GM19438 (cell line): ENCODE data around the gene GCNT3.
"Not testable (repeated sequence)": the region's sequence is repeated elsewhere in the genome, so short reads cannot be mapped to it uniquely, and the experiment has no call there.

Source experiments
- ATAC-seq: cut with Tn5 transposase; IDR thresholded peaks from one replicate; pipeline ENCODE4 v1.9.1; 2021; ENCODE audit warnings: low read depth; ENCODE audit not compliant: unreplicated experiment

The GCNT3 gene

GRCh38 chr15:59615661-59616060 is 4.1 kb downstream of the GCNT3 start:
- no peak for ATAC-seq

- ATAC-seq: no peak
These were observed 4.8 kb downstream of the GCNT3 start for GRCh38 chr15:59616379-59616778.

DNA sequence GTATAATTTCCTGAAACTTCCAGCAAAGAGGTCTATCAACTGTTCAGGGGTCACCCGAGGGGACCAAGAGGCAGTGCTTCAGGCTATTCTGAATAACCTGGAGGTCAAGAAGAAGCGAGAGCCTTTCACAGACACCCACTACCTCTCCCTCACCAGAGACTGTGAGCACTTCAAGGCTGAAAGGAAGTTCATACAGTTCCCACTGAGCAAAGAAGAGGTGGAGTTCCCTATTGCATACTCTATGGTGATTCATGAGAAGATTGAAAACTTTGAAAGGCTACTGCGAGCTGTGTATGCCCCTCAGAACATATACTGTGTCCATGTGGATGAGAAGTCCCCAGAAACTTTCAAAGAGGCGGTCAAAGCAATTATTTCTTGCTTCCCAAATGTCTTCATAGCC is 6.8 kb downstream of the GCNT3 start:
- no peak for ATAC-seq

GRCh38 chr15:59622289-59622688 is 10.7 kb downstream of the GCNT3 start:
- ATAC-seq: no peak

DNA sequence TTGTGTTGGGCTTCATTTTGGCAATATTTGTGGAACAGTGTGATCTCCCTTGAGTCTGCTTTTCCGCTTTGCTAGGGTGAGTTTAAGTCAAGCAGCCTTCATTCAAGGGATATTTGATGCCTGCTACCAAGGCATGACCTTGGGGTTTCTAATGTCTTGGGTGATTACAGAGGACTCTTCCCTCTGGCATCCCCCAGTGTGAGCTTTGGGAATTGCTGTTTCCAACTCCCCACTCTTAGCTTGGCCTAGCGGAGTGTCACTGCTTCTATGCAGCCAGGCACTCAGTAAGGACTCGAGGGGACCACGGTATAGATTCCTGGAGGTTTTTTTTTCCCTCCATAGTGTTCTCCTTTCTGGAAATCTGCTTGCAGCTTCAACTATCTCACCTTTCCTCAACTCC is 21.1 kb downstream of the GCNT3 start:
- ATAC-seq: no peak

DNA sequence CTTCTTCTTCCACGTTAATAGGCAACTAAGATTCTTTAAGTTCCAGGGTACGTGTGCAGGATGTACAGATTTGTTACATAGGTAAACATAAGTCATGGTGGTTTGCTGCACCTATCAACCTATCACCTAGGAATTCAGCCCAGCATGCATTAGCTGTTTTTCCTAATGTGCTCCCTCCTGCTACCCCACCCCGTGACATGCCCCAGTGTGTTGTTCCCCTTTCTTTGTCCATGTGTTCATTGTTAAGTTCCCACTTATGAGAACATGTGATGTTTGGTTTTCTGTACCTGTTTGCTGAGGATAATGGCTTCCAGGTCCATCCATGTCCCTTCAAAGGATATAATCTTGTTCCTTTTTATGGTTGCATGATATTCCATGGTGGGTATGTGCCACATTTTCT is 24.6 kb downstream of the GCNT3 start:
- no peak for ATAC-seq

DNA sequence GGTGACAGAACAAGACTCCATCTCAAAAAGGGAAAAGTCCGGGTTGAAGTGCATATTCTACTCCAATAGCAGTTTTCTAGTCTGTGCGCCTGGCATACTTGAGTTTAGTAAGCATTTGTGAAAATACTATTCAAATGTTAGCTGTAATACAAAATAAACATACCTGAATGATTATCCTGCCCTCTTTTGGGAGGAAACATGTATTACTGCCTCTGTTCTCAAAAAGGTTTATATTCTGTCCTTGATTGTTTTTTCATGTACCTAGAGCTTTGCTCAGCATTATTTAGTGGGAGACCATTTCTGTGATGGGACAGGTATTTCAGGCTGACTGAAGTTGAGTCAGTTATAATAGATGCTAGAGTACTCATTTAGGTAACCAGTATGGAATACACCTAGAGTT is 25.9 kb downstream of the GCNT3 start:
- not testable (repeated sequence) for ATAC-seq

DNA sequence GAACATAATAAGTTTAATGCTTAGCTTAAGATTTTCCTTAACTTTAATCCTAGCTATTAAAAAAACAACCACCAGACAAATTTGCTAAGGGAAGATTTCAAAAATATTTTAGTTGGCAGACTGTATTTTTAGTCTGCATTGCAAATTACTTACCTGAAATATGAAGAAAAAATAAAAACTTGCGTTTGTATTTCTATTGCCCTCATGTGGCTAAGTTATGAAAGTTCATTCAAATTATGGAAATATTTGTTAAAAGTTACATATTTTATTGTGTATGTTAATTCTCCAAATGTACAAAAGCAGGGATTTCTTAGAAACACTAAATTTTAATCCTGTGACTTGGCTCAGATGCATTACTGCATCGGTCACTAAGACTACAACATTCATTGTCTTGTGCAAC is 30.8 kb downstream of the GCNT3 start:
- no peak for ATAC-seq

- no peak for ATAC-seq
These were observed 33.2 kb downstream of the GCNT3 start for GRCh38 chr15:59644756-59645155.

- ATAC-seq: not testable (repeated sequence)
These were observed 34.2 kb downstream of the GCNT3 start for GRCh38 chr15:59645812-59646211.

DNA sequence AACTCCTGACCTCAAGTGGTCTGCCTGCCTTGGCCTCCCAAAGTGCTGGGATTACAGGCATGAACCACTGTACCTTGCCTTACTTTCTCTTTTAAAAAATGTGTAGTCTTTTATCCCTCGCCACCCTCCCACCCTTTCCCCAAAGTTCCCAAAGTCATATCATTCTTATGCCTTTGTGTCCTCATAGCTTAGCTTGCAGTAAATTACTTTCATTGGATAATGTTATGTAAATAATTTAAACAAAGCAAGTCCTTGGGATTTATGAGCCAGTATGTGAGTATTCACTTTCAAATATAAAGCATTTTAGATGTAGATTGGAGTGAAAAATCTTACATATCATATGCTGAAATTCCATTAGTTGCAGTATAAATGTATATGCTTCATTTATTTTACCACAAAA is 34.7 kb downstream of the GCNT3 start:
- ATAC-seq: no peak

- ATAC-seq: no peak
These were observed 35.5 kb downstream of the GCNT3 start for GRCh38 chr15:59647085-59647484.

GRCh38 chr15:59649603-59650002 is 38.0 kb downstream of the GCNT3 start:
- no peak for ATAC-seq

DNA sequence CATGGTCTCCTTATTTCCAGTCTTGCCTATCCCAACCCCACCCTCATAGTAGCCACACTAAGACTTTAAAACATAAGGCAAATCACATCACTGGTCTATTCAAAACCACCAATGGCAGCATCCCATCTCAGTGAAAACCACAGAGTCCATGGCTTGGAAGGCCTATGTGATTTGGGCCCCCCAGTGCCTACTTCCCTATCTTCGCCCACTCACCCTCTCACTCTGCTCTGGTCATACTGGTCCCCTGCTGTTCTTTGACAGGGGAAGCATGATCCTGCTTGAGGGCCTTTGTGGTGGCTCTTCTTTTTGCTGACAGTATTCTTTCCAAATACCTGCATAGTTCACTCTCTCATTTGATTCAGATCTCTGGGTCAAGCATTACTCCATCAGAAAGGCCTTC is 42.5 kb downstream of the GCNT3 start:
- ATAC-seq: no peak

DNA sequence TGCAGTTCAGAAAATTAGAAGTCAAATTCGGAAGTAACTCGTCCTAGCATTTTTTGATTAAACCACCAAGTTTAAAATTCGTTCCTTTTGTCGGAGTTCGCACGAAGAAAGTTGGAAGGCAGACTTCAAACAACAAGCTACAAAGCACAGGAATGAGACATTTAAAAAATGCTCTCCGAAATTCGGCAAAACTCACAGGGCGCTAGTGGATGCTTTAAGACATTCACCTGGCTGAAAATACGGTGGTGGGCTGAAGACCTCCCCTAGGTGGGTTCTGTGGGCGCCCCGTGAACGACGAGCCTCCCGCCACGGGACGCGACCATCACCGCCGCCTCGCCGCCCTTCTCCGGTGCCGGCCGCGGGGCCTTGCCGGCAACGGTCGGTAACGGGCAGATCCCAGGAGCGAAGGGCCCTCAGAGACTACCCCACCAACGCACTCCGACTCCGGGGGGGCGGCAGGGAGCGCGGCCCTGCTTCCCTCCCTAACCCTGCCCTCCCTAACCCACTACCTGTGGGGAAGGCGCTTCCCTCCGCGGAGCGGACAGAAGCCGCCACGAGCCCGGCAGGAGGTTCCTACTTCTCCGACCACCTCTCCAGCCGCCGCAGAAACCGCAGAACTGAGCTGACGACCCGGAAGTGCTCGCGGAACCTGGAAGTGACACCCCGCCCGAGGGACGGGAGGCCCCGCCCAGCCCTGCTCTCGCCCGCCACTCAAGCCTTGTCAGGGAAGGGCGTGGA is 45.5 kb downstream of the GCNT3 start, which contains the start of gene GTF2A2:
Gene GTF2A2 (minus strand): TSS at position 619 of the 738 bp plus-strand sequence. CDS start 5,238 bp downstream, outside the sequence.
- ATAC-seq: peak; percentile 100

- ATAC-seq: no peak
These were observed 46.1 kb downstream of the GCNT3 start for GRCh38 chr15:59657635-59658125.

DNA sequence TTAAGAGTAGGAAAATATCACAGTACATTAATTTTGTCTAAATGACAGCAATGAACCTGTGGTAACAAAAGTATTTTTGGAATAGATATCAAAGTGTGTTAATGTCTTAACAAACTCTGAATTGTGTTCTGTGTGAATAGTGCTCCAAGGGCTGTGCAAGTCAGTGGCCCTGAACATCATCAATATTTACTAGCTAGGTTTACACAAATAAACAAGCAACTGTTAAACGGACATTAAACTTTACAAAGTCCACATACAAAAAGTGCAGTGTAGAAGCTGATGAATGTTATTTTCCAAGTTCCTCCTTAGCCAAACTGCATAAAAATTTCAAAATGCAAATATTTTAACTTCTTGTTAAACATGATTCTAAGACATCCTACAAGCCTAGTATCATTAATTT is 47.8 kb downstream of the GCNT3 start:
- no peak for ATAC-seq

DNA sequence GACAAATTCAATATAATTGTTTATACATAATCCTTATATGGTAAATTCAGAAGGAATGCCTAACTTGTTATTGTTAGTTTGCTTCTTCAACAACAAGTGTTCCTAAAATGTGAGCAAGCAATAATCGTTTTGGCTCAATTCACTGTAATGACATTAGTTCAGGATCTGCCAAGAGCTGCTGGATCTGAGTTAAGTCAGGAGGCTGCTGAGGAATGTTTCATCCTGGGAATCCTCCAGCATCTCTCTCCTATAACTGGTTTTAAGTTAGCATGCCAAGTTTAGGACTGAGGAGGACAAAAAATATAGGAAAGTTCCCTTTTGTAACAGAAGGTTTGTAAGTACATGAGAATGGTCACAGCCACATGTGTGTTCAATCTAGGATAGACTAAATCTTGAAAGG is 50.7 kb downstream of the GCNT3 start:
- no peak for ATAC-seq

DNA sequence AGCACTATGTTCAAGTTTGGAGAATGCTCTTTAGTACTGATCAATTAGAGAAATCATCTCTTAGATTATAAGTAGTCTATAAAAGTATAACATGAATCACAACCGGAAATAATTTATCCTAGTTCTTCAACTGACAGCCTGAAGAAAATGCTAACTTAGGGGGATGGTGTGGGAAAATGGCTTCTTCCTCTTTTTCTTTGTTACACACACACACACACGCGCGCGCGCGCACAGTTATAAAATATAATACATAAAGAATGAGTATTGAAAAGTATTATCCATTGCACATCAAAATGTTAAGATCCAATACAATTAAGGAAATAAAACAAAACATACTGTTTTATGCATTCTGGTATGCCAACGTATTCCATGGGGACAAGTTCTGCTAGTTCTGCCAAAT is 57.0 kb downstream of the GCNT3 start:
- ATAC-seq: no peak
